HG03196 (cell line): ENCODE data around the gene MICU1.
A peak's percentile ranks its signal among the peaks of the same experiment; 100 is the strongest.
"Not testable (repeated sequence)": the region's sequence is repeated elsewhere in the genome, so short reads cannot be mapped to it uniquely, and the experiment has no call there.

ENCODE experiments used
- ATAC-seq: cut with Tn5 transposase; IDR thresholded peaks from one replicate; pipeline ENCODE4 v1.9.1; 2021; ENCODE audit not compliant: unreplicated experiment

The MICU1 gene

GRCh38 chr10:72392571-72392970 lies 233.3 kb downstream of the MICU1 start:
- ATAC-seq = no peak

DNA sequence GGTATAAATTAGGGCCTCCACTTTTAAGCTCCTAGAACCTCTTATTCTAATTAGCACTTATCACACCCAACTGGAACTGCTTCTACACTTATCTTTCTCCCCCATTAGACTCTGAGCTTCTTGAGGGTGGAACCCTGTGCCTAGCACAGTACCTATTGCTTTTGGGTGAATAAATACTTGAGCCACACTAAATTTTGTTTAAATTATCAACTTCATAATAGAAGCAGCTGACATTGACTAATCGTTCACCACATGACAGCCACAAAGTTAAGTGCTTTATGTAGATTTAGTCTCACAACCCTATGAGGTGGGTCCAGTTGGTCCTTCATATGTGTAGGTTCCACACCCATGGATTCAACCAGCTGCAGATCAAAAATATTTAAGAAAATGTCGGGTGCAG lies 235.1 kb downstream of the MICU1 start:
- no peak for ATAC-seq

DNA sequence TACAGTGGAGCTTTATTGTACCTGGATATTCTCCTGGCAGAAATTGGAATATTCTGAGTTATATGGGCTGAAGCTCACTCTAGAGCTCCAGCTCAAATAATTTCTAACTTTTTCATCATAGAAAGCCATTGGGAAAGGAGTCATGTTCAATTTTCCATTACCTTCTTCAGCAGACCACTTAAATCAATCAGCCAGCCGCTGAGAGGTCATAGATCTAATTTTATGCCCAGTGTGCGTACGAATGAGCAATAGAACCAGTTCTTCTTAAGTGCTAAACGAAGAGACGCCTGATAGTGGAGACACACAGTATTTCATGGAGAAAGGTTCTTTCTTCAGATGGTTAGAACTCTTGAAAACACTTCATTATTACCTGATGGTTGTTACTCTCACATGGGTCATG lies 236.2 kb downstream of the MICU1 start:
- ATAC-seq = no peak

- no peak for ATAC-seq
Measured at GRCh38 chr10:72389014-72389413, 236.9 kb downstream of the MICU1 start.

DNA sequence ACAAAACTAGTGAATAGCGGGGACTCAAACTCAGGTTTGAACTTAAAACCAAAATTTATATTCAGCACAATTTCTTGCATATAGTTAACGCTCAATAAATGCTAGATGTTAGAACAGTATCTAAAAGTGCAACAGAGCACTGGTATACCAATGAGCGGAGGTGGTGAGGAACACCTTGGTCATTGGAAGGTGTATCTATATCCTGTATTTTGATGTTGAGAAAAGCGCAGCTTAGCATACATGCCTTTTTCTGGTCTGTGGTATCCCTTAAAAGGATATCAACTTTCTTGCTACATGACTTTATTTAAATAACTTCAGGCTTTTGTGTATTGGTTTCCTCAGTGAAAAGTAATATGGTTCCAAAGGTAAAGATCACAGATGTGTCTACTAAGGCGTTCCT lies 237.8 kb downstream of the MICU1 start:
- ATAC-seq = no peak

GRCh38 chr10:72386916-72387586 lies 238.8 kb downstream of the MICU1 start:
- ATAC-seq = no peak

GRCh38 chr10:72385724-72386123 lies 240.2 kb downstream of the MICU1 start:
- ATAC-seq = no peak

GRCh38 chr10:72384982-72385381 lies 240.9 kb downstream of the MICU1 start:
- not testable (repeated sequence) for ATAC-seq

- ATAC-seq = no peak
Measured at GRCh38 chr10:72379776-72380175, 246.1 kb downstream of the MICU1 start.

- ATAC-seq = no peak
Measured at GRCh38 chr10:72379062-72379461, 246.8 kb downstream of the MICU1 start.

GRCh38 chr10:72375585-72375984 lies 250.3 kb downstream of the MICU1 start:
- ATAC-seq = no peak

DNA sequence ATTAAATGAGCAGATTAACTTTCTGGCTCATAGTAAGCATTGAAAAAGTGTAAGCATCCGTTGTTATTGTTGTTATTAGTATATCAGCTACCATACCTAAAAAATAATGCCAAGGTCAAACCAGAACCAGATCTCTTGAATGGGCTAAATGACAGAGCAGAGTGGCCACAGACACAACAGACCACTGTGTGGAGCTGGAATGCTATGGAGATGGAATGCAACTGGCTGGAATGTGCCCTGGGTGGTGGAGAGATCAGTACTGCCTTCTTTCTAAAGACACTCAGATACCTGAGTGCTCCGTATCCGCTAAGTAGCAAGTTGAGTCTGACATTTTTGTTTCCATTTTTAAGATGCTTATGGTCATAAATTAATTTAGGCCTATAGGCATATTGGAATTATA lies 250.7 kb downstream of the MICU1 start:
- no peak for ATAC-seq

GRCh38 chr10:72370201-72370722 lies 255.6 kb downstream of the MICU1 start:
- no peak for ATAC-seq

GRCh38 chr10:72367301-72367960 lies 258.4 kb downstream of the MICU1 start:
- ATAC-seq = no peak

DNA sequence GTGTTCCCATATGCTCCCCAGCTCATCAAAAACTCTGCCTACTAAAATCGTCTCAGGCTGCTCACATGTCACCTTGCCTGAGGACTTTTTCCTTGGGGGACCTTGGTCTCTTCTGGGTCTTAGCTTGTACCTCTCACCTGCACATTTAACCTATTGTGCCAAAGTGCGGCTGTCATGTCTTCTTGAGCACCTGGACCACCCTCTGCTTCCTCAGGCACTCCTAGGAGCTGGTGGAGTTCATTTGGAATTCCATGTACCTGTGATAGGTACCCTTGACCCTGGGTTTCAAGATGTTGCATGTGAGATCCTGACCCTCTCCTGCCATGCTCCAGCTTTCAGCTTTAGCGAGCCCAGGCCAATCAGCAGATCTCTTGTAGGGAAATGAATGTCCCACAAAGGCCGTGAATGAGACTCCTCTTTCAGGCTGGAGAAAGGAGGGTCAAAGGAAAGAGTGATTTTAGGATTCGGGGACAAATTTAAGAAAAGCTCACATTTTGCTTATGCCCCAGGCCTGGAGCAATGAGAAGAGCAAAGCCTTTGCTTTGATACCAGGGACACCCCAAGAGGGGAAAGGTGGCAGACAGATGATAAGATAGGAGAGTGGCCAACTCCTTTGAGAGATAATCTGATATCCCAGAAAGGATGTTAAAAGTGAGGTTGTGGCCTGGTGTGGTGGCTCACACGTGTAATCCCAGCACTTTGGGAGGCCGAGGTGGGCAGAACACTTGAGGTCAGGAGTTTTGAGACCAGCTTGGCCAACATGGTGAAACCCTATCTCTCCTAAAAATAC lies 260.6 kb downstream of the MICU1 start:
- ATAC-seq = no peak

- peak; percentile 75 for ATAC-seq
Measured at GRCh38 chr10:72364239-72364777, 261.6 kb downstream of the MICU1 start.

DNA sequence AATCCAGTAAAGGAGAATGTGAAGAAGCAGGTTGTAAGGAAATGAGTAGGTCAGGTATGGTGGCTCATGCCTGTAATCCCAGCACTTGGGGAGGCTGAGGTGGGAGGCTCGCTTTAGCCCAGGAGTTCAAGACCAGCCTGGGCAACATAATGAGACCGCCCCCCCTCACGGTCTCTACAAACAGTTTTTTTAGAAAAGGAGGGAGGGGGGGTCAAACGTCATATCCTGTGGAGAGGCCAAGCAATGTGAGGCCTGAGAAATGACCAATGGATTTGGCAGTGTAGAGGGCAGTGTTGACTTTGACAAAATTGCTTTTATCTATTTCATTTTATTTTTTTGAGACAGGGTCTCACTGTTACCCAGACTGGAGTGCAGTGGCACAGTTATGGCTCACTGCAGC lies 268.9 kb downstream of the MICU1 start:
- no peak for ATAC-seq

DNA sequence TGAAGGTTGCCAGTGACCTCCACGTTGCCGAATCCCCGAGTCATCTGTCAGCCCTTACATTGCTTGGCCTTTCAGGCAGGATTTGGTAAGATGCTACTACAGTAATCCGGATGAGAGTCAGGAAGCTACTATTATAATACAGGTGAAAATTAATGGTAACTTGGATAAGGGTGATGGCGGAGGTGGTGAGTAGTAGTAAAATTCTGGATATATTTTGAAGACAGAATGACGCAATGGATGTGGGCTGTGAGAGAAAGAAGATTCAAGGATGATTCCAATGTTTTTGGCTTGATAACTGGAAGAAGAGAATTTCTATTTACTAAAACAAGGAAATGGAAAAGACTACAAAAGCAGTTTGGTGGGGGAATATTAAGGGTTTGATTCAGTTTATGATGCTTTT lies 269.8 kb downstream of the MICU1 start:
- no peak for ATAC-seq

- ATAC-seq = no peak
Measured at GRCh38 chr10:72355214-72355555, 270.7 kb downstream of the MICU1 start.

DNA sequence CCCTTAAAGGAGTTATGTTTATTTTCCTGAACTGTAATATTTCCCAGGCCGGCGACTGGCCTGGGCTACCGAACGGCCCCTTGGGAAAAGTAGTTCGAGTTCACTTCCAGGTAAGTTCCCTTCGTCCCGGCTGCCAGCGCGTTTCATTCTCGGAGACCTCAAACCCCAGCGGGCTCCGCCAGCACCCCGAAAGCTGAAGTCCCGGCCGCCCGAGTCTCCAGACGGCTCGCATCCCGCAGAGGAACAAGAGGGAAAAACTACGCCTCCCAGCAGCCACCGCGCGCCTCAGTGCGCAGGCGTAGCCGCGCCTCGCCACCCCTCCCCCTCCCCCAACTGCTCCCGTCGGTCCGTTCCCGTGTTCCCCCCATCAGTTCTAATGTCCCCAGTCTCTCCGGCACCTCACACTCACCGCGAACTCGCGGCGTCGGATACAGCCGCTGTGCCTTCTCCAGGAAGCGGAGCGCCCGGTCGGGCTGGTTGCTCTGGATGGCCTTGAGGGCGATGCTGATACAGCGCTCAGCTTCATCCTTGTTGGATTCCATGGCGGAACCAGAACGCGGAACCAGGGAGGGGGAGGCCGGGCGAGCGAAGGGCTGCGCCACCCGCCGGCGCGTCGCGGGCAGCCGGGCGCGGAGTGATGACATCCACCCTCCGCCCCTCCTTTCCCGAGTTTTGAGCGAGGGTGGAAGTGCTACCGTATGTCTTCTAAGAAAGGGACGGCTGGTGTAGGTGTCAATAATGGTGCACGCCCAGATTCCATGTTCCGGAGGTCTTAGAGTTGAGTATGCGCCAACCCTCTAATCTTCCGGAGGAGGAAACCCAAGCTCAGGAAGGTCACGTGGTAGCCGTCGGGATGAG lies 271.3 kb downstream of the MICU1 start, which contains the start of gene DNAJB12:
TSS of gene DNAJB12 (minus strand) at position 564 of the 858 bp plus-strand sequence. CDS start at position 542, 22 bp downstream.
- peak; percentile 77 for ATAC-seq

DNA sequence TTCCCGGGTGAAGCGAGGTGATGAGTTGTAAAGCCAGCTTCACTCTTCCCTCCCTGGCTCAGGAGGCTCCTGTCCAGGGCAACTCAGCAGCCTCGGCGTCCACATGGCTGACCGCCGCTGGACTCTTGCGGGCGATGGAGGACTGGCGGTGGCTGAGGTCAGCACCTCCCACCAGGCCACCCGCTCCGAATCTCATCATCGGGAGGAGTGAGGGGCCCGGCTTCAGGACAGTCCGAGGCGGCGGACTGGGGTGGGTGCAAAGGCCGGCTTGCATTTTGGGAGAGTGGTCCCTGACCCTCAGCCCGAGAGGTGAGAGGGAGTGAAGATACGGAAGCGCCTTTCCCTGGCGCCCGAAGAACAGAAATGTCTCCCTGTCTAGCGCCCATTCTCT lies 271.9 kb downstream of the MICU1 start:
- ATAC-seq = no peak
